HEK293T (cell line): ENCODE results near the gene C6orf47.

Source experiments
- ARNT ChIP-seq: fragments of 450-650 bp; IDR thresholded peaks from 2 replicates; pipeline ENCODE4 v1.6.1; 2017; ENCODE audit warnings: mild to moderate bottlenecking
- ELF4 ChIP-seq: fragments of 450-650 bp; IDR thresholded peaks from 2 replicates; pipeline ENCODE4 v1.6.1; 2017; ENCODE audit warnings: antibody characterized with exemption
- HDGF ChIP-seq: fragments of 450-650 bp; IDR thresholded peaks from 2 replicates; pipeline ENCODE4 v1.6.1; 2017; ENCODE audit warnings: antibody characterized with exemption, borderline replicate concordance
- LEF1 ChIP-seq: fragments of 450-650 bp; IDR thresholded peaks from 2 replicates; pipeline ENCODE4 v1.6.1; 2017; ENCODE audit warnings: mild to moderate bottlenecking, borderline replicate concordance
- SP1 ChIP-seq: fragments of 450-650 bp; IDR thresholded peaks from 2 replicates; pipeline ENCODE4 v1.6.1; 2017
- SUZ12 ChIP-seq: fragments of 450-650 bp; IDR thresholded peaks from 2 replicates; pipeline ENCODE4 v1.6.1; 2016; ENCODE audit warnings: mild to moderate bottlenecking
- TARDBP ChIP-seq: fragments of 450-650 bp; IDR thresholded peaks from 2 replicates; pipeline ENCODE4 v1.6.1; 2016

GRCh38 chr6:31689249-31690110 lies 28.9 kb upstream of the C6orf47 start:
- TF ChIP-seq ARNT, result no peak
- no peak for TF ChIP-seq ELF4
- TF ChIP-seq LEF1, result no peak
- no peak for TF ChIP-seq HDGF
- no peak for TF ChIP-seq SUZ12
- no peak for TF ChIP-seq TARDBP
- no peak for TF ChIP-seq SP1
